Esophagus muscularis mucosa (tissue), 4 donors: ENCODE results near the gene PPARA.

Source experiments
- CTCF ChIP-seq, 3 experiments: fragments of 200-600 bp in 2 of 3; fragments of 450-650 bp in 1 of 3; sonication (generic) in 2 of 3; IDR thresholded peaks; one replicate each; pipeline ENCODE4 v1.5.1; 2017 to 2019; ENCODE audit warnings: antibody characterized with exemption in 3 of 3, mild to moderate bottlenecking in 2 of 3, moderate library complexity in 1 of 3
- EP300 ChIP-seq: sonication (generic); formaldehyde crosslinking; IDR thresholded peaks from one replicate; pipeline ENCODE4 v1.6.1; 2017; ENCODE audit warnings: antibody characterized with exemption
- POLR2A ChIP-seq: fragments of 450-650 bp; IDR thresholded peaks from one replicate; pipeline ENCODE4 v1.6.1; 2017; ENCODE audit warnings: antibody characterized with exemption, moderate library complexity, mild to moderate bottlenecking, low read depth

- no peak for TF ChIP-seq CTCF (IDR thresholded peaks at IDR 0.05)
- no peak for TF ChIP-seq POLR2A
- TF ChIP-seq EP300 = no peak
These were observed 75.3 kb downstream of the PPARA start for GRCh38 chr22:46225631-46226030.
